ENCODE measurements around the gene PEMT. TPM values are rescaled to one million over a fixed set of nuclear protein-coding genes. Genes with fewer than 3 reads are reported as not detected.

The PEMT gene
- total and polyA plus RNA-seq, 2 experiments from 2014 or later, result 54.8 to 55.2 TPM

DNA sequence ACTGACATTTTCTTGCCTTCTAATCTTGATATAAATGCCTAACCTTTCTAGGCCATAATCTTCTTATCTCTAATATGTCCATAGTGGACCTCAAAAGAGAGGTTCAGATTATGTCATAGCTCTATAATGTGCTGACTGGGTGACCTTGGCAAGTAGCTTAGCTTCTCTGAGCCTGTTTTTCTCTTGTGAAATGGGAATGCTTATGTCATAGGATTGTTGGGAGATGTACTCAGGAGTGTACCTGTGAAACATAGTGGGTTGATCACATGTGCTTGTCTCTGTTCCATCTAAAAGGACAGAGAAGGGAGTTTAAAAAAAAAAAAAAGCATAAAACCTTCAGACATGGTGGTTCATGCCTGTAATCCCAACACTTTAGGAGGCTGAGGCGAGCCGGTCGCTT, 112.3 kb downstream of the PEMT start:
- DNase-seq (ENCODE audit: low spot score) (no peak), ATAC-seq (no peak)

More for the DNA sequence above, 112.3 kb downstream of the PEMT start:
- Mint-ChIP-seq H3K27ac (no peak overlapping the region), H3K4me1 (peaks cover 11% of the 10 kb centered on the region), H3K9me3 (no peaks in the 10 kb centered on the region), H3K4me3 (0 out of 3 replicates have a peak overlapping the region, but pooled peaks have one; percentile 18), H3K36me3 (ENCODE audit: low read depth) (peaks cover 4% of the 10 kb centered on the region; the same call in 1 of the 3 replicates), H3K27me3 (ENCODE audit: insufficient read depth, low read depth, poor library complexity) (peaks cover 12% of the 10 kb centered on the region)
- Histone ChIP-seq H3K27ac (ENCODE audit: low read depth) (no peak overlapping the region), H3K36me3 (ENCODE audit: insufficient read depth) (no peaks in the 10 kb centered on the region), H3K4me2 (no peak overlapping the region), H2AFZ (no peak overlapping the region), H3K27me3 (ENCODE audit: insufficient read depth) (no peaks in the 10 kb centered on the region), H3K9me2 (ENCODE audit: insufficient read depth) (no peaks in the 10 kb centered on the region), H4K20me1 (replicated peaks; ENCODE audit: insufficient read depth) (peaks cover 9% of the 10 kb centered on the region; the same call in 1 of the 2 replicates), H3K4me3 (no peak overlapping the region), H3K79me2 (replicated peaks; ENCODE audit: insufficient read depth) (peaks cover 73% of the 10 kb centered on the region), H3K4me1 (ENCODE audit: insufficient read depth) (peaks cover 8% of the 10 kb centered on the region), H3F3A (replicated peaks; ENCODE audit: low read depth) (no peaks in the 10 kb centered on the region)
- no peak for TF ChIP-seq POLR2AphosphoS5 (IDR thresholded peaks at IDR 0.05; ENCODE audit: low read depth)
- TF ChIP-seq NANOG (IDR thresholded peaks at IDR 0.05; ENCODE audit: borderline replicate concordance), result no peak
- TF ChIP-seq, protein P1, sequence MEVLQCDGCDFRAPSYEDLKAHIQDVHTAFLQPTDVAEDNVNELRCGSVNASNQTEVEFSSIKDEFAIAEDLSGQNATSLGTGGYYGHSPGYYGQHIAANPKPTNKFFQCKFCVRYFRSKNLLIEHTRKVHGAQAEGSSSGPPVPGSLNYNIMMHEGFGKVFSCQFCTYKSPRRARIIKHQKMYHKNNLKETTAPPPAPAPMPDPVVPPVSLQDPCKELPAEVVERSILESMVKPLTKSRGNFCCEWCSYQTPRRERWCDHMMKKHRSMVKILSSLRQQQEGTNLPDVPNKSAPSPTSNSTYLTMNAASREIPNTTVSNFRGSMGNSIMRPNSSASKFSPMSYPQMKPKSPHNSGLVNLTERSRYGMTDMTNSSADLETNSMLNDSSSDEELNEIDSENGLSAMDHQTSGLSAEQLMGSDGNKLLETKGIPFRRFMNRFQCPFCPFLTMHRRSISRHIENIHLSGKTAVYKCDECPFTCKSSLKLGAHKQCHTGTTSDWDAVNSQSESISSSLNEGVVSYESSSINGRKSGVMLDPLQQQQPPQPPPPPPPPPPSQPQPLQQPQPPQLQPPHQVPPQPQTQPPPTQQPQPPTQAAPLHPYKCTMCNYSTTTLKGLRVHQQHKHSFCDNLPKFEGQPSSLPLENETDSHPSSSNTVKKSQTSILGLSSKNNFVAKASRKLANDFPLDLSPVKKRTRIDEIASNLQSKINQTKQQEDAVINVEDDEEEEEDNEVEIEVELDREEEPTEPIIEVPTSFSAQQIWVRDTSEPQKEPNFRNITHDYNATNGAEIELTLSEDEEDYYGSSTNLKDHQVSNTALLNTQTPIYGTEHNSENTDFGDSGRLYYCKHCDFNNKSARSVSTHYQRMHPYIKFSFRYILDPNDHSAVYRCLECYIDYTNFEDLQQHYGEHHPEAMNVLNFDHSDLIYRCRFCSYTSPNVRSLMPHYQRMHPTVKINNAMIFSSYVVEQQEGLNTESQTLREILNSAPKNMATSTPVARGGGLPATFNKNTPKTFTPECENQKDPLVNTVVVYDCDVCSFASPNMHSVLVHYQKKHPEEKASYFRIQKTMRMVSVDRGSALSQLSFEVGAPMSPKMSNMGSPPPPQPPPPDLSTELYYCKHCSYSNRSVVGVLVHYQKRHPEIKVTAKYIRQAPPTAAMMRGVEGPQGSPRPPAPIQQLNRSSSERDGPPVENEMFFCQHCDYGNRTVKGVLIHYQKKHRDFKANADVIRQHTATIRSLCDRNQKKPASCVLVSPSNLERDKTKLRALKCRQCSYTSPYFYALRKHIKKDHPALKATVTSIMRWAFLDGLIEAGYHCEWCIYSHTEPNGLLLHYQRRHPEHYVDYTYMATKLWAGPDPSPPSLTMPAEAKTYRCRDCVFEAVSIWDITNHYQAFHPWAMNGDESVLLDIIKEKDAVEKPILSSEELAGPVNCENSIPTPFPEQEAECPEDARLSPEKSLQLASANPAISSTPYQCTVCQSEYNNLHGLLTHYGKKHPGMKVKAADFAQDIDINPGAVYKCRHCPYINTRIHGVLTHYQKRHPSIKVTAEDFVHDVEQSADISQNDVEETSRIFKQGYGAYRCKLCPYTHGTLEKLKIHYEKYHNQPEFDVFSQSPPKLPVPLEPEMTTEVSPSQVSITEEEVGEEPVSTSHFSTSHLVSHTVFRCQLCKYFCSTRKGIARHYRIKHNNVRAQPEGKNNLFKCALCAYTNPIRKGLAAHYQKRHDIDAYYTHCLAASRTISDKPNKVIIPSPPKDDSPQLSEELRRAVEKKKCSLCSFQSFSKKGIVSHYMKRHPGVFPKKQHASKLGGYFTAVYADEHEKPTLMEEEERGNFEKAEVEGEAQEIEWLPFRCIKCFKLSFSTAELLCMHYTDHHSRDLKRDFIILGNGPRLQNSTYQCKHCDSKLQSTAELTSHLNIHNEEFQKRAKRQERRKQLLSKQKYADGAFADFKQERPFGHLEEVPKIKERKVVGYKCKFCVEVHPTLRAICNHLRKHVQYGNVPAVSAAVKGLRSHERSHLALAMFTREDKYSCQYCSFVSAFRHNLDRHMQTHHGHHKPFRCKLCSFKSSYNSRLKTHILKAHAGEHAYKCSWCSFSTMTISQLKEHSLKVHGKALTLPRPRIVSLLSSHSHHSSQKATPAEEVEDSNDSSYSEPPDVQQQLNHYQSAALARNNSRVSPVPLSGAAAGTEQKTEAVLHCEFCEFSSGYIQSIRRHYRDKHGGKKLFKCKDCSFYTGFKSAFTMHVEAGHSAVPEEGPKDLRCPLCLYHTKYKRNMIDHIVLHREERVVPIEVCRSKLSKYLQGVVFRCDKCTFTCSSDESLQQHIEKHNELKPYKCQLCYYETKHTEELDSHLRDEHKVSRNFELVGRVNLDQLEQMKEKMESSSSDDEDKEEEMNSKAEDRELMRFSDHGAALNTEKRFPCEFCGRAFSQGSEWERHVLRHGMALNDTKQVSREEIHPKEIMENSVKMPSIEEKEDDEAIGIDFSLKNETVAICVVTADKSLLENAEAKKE (CRISPR knock-in tag; IDR thresholded peaks at IDR 0.05), result no peak
- TF ChIP-seq, protein P2, sequence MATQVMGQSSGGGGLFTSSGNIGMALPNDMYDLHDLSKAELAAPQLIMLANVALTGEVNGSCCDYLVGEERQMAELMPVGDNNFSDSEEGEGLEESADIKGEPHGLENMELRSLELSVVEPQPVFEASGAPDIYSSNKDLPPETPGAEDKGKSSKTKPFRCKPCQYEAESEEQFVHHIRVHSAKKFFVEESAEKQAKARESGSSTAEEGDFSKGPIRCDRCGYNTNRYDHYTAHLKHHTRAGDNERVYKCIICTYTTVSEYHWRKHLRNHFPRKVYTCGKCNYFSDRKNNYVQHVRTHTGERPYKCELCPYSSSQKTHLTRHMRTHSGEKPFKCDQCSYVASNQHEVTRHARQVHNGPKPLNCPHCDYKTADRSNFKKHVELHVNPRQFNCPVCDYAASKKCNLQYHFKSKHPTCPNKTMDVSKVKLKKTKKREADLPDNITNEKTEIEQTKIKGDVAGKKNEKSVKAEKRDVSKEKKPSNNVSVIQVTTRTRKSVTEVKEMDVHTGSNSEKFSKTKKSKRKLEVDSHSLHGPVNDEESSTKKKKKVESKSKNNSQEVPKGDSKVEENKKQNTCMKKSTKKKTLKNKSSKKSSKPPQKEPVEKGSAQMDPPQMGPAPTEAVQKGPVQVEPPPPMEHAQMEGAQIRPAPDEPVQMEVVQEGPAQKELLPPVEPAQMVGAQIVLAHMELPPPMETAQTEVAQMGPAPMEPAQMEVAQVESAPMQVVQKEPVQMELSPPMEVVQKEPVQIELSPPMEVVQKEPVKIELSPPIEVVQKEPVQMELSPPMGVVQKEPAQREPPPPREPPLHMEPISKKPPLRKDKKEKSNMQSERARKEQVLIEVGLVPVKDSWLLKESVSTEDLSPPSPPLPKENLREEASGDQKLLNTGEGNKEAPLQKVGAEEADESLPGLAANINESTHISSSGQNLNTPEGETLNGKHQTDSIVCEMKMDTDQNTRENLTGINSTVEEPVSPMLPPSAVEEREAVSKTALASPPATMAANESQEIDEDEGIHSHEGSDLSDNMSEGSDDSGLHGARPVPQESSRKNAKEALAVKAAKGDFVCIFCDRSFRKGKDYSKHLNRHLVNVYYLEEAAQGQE (IDR thresholded peaks at IDR 0.05; ENCODE audit: unreplicated experiment), result no peak
- TF ChIP-seq ZNF114 (CRISPR knock-in tag; IDR thresholded peaks at IDR 0.05), result no peak
- TF ChIP-seq, protein P3, sequence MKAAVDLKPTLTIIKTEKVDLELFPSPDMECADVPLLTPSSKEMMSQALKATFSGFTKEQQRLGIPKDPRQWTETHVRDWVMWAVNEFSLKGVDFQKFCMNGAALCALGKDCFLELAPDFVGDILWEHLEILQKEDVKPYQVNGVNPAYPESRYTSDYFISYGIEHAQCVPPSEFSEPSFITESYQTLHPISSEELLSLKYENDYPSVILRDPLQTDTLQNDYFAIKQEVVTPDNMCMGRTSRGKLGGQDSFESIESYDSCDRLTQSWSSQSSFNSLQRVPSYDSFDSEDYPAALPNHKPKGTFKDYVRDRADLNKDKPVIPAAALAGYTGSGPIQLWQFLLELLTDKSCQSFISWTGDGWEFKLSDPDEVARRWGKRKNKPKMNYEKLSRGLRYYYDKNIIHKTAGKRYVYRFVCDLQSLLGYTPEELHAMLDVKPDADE (IDR thresholded peaks at IDR 0.05), result no peak
- TF ChIP-seq, protein P4, sequence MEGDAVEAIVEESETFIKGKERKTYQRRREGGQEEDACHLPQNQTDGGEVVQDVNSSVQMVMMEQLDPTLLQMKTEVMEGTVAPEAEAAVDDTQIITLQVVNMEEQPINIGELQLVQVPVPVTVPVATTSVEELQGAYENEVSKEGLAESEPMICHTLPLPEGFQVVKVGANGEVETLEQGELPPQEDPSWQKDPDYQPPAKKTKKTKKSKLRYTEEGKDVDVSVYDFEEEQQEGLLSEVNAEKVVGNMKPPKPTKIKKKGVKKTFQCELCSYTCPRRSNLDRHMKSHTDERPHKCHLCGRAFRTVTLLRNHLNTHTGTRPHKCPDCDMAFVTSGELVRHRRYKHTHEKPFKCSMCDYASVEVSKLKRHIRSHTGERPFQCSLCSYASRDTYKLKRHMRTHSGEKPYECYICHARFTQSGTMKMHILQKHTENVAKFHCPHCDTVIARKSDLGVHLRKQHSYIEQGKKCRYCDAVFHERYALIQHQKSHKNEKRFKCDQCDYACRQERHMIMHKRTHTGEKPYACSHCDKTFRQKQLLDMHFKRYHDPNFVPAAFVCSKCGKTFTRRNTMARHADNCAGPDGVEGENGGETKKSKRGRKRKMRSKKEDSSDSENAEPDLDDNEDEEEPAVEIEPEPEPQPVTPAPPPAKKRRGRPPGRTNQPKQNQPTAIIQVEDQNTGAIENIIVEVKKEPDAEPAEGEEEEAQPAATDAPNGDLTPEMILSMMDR (conservative IDR thresholded peaks at IDR 0.05; ENCODE audit: low read depth in 2 of 2), result no peak
- no peak for TF ChIP-seq EZH2phosphoT487 (IDR thresholded peaks at IDR 0.05; ENCODE audit: unreplicated experiment)
